Raji (cell line): ENCODE data around the gene IRF2BP2.

Experiments
- POLR2A ChIP-seq: IDR thresholded peaks from 2 replicates; pipeline ENCODE4 v1.6.1; 2011; ENCODE audit warnings: low read depth, low read length, control low read depth; ENCODE audit not compliant: insufficient read depth

IRF2BP2 gene

GRCh38 chr1:234586304-234586703 lies 23.7 kb downstream of the IRF2BP2 start:
- no peak for TF ChIP-seq POLR2A

GRCh38 chr1:234585330-234586055 lies 24.5 kb downstream of the IRF2BP2 start:
- no peak for TF ChIP-seq POLR2A

GRCh38 chr1:234584926-234585325 lies 25.1 kb downstream of the IRF2BP2 start:
- no peak for TF ChIP-seq POLR2A

- TF ChIP-seq POLR2A = no peak
These were observed 25.6 kb downstream of the IRF2BP2 start for GRCh38 chr1:234584420-234584805.

- TF ChIP-seq POLR2A = no peak
These were observed 26.1 kb downstream of the IRF2BP2 start for GRCh38 chr1:234583755-234584419.

- no peak for TF ChIP-seq POLR2A
These were observed 27.2 kb downstream of the IRF2BP2 start for GRCh38 chr1:234582681-234583301.

GRCh38 chr1:234582186-234582585 lies 27.8 kb downstream of the IRF2BP2 start:
- no peak for TF ChIP-seq POLR2A

GRCh38 chr1:234581063-234581714 lies 28.8 kb downstream of the IRF2BP2 start:
- no peak for TF ChIP-seq POLR2A

GRCh38 chr1:234579967-234580366 lies 30.0 kb downstream of the IRF2BP2 start:
- no peak for TF ChIP-seq POLR2A

GRCh38 chr1:234578735-234579134 lies 31.2 kb downstream of the IRF2BP2 start:
- TF ChIP-seq POLR2A = no peak

- no peak for TF ChIP-seq POLR2A
These were observed 31.9 kb downstream of the IRF2BP2 start for GRCh38 chr1:234578087-234578486.

GRCh38 chr1:234573711-234574299 lies 36.2 kb downstream of the IRF2BP2 start:
- no peak for TF ChIP-seq POLR2A

GRCh38 chr1:234572966-234573365 lies 37.0 kb downstream of the IRF2BP2 start:
- TF ChIP-seq POLR2A = no peak

GRCh38 chr1:234571702-234572101 lies 38.3 kb downstream of the IRF2BP2 start:
- no peak for TF ChIP-seq POLR2A
